IPS DF 4.7 (cell line): Measurements from ENCODE around the gene TMEM144.

ENCODE experiments used
- DNase-seq: peaks from one replicate; pipeline ENCODE4 v3.0.0-alpha.2; 2013; ENCODE audit warnings: low spot score; ENCODE audit errors: extremely low read depth

TMEM144 gene

DNA sequence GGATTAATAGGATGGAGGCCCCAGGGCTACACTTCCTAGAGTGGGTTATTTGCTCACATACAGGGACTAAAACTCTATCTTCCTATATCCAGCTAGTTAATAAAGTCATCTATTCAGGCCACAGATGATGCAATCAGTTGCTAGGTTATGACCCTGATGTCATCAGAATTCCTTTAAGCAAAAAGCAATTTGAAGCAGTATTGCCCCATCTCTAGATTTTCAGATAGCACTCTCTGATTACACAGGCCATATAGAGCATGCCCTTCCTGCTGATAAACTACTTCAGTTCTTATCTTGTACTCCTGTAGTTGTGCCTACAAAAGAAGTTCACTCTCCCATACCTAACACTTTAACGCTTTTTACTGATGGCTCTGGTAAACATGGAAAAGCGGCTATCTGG, 84.8 kb downstream of the TMEM144 start:
- no peak for DNase-seq

DNA sequence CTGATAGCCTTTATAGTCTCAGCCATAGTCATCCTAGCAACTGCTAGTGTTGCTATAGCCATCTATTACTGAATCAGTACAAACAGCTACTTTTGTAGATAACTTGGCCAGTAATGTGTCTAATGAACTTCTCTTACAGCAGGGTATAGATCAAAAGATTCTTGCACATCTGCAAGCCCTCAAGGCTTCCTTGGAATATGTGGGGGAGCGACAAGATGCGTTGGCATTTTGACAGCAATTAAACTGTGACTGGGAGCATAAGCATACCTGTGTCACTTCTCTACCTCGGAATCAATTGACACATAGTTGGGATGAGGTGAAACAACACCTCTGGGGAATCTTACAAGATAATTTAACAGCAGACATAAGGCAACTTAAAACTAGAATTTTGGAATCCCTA, 87.6 kb downstream of the TMEM144 start:
- no peak for DNase-seq

DNA sequence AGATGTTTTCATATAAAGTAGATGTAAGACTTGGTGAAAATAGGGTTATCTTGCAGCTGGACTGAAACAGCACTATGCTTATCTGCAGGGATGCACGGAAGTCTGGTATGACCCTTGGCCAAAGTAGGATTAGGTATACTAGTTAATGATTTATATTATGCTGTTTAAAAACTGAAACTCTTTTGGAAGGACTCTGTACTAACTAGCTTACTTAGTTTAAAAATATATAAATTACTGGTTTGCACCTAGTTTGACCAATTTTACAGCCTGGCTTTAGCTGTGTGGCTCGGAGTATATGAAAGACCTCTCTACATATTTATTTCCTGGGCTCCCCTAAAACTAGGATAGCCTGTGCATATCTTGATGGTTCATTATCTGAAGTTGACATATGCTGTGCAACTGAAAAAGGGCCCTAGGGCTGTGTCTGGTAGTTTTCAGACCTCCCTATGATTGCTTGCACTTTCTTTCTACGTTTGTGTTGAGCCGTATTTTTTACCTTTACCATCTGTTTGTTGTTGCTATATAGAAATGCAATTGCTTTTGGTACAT, 89.2 kb downstream of the TMEM144 start:
- DNase-seq: no peak

DNA sequence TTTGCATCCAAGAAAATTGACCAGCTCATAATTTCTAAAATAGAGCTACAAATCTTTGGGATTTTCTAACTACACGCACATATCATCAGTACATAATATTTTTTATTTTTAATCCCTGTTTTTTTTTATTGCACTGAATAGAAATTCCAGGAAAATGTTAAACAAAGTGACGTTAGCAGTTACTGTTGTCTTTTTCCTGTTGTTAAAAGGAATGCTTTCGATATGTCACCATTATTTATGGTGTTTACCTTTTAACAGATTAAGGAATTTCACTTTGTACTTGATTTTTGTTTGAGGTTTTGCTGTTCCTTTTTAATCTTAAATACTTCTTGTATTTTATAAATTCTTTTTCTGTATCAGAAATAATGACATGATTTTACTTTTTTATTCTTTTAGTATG, 89.7 kb downstream of the TMEM144 start:
- no peak for DNase-seq

DNA sequence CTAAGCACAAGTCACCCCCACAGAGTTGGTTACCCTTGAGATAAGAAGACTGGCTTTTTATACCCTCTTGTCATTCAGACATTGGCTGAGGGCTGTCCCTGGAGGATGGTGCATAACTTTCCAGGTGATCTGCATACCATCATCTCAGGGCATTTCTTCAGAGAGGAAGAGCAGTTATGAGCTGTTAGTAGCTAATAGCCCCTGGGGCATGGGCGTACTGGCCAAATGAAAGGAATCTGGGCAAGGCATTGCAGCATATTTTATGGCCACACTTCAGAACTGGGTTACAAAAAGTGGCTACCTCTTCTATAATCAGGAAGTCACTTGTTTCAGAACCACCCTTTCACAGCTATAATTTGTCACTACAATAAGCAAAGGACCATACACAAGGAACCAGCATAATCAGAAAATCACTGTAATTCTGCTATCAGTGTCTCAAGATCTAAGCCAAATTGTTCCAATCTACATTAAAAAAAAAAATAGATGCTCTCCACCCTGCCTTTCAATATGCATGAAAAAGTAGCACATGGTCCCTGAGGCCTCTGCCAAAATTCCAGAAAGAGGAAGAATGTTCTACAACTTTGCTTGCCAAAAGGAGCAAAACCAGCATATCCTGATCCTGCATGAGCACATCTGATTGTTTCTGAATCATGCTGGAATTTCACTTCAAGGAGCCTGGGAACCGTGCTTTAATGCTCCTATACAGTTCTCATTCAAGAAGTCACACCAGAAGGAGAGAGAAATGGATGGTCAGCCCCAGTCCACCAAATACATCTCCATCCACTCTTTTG, 92.0 kb downstream of the TMEM144 start:
- DNase-seq: no peak

DNA sequence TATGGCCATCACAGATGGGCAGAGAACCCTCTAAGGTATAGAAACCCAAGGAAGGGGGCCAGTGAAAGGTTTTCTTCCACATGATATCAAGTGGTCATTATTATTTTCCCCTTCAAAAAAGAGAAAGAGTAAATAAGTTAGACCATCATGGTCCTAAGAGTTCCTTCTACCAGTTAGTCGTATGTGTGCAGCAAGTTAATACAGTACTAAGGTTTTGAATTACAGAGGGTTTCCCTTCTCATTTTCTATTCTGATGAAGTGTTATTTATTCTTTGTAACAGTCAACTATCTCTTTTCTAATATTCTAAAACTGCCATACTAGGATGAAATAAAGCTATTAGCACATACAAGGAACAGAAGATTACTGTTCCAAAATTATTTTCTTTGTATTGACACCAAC, 94.4 kb downstream of the TMEM144 start:
- DNase-seq: no peak
